HG03575 (cell line): Measurements from ENCODE around the gene DHRS7B.
"Not testable (repeated sequence)": the region's sequence is repeated elsewhere in the genome, so short reads cannot be mapped to it uniquely, and the experiment has no call there.

Experiments
- ATAC-seq: cut with Tn5 transposase; IDR thresholded peaks from one replicate; pipeline ENCODE4 v1.9.1; 2021; ENCODE audit not compliant: unreplicated experiment, insufficient number of reproducible peaks, low FRiP score; ENCODE audit errors: extremely low read depth

Gene DHRS7B

DNA sequence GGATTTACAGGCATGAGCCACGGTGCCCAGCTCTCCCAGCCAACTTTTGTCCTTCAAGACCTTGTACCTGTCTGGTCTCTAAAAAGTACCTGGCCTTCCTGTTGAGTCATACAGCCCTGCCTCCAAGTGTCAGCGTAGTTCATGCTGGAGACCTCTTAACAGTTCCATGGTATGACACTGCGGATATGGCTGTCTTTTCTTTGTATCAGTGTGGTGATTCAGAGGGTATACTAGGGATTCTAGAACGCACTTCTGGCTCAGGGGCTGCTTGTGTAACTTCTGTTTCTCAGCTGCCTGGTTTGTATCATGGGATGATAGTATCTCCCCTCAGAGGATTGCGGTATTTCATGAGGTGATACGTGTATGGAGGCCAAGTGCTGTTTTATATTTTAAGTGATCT is 89.2 kb downstream of the DHRS7B start:
- no peak for ATAC-seq

DNA sequence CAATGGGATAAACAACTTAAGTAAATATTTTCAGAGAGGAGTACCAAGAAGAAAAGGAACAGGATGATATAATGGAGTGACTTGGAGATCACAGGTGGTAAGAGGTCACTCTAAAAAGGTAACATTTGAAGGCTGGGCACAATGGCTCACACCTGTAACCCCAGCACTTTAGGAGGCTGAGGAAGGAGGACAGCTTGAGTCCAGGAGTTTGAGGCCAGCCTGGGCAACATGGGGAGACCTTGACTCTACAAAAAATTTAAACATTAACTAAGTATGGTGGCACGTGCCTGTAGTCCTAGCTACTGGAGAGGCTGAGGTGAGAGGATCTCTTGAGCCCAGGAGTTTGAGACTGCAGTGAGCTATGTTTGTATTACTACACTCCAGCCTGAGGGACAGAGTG is 90.6 kb downstream of the DHRS7B start:
- no peak for ATAC-seq

DNA sequence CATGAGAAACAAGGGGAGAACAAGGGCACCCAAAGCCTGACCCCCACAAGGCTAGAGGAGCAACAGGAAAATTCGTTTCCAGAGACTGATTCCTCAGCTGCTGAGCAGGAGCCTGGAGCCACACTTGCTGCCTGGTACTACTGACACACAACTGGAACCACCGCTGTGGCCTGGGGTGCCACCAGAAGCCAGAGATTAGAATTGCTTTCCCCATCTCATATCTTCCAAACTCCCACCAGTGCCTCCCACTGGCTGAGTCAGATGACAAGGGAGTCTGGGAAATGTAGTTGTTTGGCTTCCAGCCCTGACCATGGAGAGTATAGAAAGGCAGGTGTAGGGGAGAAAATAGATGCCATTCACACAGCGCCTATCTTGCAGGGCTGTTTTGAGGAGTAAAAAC is 91.3 kb downstream of the DHRS7B start:
- ATAC-seq: no peak

DNA sequence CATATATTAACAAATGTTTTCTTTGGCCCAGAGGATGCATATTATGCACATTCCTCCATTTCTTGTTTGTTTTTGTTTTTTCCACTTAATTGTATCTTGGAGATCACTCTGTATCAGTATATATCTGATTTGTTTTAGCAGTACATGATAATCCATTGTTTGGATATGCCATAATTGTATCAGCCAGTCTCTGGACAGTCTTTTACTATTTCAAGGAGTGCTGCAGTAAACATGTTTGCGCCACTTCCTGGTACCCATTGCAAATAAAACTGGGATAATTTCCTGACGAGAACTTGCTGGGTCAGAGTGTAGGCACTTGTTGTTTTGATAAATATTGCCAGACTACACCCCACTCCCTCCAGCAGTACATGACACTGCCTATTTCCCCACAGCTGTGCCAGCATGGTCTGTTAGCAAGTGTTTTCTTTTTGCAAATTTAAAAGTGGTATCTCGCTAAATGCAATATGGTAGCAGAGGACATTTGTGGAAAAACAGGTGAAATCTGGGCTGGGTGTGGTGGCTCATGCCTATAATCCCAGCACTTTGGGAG is 92.1 kb downstream of the DHRS7B start:
- no peak for ATAC-seq

DNA sequence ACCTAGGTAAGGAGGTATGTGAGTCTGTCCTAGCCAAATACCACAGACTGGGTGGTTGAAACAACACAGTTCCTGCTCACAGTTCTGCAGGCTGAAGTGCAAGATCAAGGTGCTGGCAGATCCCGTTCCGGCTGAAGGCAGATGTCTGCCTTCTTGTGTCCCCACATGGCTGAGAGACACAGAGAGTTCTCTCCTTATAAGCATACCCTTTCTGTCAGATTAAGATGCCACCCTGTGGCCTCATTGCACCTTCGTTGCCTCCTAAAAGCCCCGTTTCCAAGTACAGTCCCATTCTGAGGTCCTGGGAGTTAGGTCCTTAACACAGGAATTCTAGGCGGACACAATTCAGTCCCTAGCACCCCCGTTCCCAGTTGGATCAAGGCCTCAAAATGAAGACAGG is 96.3 kb downstream of the DHRS7B start:
- no peak for ATAC-seq

DNA sequence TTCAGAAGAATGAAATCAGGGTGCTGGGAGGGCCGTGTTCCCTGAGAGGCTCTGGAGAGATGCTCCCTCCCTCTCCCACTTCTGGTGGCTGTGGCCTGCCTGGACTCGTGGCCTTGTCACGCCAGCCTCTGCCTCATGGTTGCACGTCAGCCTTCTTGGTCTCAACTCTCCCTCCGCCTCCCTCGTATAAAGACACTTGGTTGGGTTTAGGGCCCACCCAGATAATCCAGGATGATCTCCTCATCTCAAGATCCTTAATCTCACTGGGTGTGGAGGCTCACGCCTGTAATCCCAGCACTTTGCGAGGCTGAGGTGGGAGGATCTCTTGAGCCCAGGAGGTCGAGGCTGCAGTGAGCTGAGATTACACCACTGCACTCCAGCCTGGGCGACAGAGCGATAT is 100.5 kb downstream of the DHRS7B start:
- ATAC-seq: not testable (repeated sequence)

DNA sequence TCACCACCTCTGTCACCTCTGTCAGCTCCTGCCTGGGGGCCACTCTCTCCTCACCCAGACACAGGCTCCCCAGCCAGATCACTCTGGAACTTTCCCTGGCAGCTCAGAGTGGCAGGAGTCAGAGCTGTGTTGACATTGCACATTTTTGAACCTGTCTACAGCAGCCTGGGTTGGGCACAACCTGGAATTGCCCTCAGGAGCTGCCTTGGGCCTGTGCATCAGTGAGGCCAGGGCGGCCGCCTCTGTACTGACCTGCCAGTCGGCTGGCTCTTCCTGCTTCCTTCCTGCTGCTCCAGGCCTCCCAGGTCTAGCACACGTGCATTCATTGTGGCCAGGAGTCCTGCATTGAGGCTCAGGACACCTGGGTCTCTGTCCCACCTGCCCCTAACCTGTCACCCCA is 101.3 kb downstream of the DHRS7B start:
- ATAC-seq: no peak

DNA sequence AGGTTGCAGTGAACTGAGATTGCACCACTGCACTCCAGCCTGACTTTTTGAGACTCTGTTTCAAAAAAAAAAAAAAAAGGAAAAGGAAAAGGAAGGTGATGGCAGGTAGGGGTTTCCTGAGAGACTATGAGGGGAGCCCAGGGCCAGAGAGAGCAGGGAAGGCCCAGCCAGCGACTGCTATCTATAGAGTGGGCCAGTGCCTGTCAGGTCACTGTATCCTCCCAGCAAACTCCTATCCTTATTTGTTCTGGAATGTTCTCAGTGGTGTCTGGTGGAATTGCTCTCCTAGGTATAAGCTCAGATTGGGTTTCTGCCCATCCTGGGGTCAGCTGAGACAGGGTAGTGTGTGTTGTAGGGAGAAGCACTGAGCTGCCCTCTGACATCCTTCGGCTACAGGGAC is 102.1 kb downstream of the DHRS7B start:
- ATAC-seq: no peak

DNA sequence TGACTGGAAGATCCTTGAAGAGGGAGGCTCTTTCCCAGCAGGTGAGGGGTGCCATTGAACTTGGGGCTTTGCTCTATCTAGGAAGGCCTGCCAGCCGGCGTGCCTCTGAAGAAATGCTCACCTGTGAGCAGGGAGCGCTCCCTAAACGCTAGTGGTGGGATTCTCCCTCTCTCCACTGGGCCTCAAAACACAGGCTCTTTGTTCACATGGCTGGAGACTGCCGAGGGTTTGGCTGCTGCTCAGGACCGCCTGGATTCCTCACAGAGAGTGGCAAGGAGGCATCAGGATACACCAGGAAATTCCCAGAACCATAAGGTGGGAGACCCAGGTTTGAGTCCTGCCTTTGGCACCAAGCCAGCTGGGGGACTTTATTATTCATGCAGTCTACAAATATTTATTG is 104.8 kb downstream of the DHRS7B start:
- no peak for ATAC-seq

DNA sequence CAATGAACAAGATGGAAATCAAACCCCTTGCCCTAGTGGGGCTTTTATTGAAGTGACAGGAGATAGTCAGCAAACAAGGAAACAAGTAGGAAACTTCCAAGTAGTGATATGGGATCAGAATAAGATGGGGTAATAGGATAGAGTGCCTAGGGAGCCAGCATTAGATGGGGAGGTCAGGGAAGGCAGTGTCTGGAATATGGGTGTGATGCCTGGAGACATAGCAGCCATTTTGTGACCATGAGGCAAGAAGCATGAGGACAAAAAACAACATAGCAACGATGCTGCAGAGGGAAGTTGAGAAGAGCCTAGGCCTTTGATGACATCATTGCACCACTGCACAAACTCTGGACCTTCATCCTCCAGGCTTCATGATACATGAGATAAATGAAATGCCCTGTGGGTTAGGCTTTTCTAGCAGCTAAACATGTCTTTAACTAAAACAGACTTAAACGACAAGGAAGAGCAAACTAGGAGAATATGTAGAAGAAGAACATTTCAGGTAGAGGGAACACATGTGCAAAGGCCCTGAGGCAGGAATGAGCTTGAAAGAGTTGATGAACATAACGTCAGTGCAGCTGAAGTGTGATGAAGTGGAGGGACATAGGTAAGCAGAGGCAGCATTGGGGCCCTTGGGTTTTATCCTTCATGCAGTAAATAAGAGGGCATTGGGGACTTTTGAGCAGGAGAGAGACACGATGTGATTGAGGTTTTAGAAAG is 105.4 kb downstream of the DHRS7B start:
- no peak for ATAC-seq

DNA sequence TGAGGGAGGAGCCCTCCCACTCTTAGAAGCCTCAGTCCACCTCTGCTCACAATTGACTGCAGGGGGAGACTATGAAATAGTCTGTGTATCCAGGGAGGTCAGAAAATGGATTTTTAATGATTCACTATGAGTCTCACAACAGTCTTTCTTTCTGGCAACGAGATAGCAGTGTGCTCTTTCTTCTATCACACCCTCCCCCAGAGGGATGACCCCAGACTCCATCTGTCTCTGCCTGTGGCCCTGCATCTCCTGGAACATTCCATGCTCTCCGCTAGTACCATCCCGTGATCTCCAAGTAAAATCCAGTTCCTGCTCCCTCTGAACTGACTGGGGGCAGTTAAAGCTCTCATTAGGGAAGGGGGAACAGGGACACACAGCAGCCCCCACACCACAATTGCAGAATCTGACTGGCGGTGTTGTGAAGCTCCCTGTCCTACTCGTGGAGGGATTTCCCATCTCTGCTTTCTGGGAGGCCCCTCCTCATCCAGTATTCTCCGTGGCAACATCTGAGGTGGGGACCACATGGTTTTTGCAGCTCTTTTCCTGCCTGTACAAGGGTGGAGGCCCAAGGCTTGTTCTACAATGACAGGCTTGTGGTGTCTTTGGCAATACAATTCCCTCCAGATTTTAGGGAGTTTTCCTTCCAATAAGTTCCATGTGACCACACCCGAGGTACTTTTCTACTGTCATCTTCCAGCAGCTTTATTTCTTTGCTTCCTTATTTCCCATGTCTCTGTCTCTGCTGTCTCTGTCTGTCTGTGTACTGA is 107.0 kb downstream of the DHRS7B start:
- no peak for ATAC-seq

DNA sequence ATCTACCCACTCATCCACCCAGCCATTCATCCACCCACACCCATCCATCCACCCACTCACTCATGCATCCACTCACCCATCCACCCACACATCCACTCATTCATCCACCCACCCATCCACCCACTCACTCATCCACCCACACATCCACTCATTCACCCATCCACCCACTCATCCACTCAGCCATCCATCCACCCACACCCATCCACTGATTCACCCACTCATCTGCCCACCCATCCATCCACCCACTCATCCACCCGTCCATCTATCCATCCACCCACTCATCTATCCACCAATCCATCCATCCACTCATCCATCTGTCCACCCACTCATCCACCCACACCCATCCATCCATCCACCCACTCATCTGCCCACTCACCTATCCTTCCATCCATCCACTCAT is 109.2 kb downstream of the DHRS7B start:
- ATAC-seq: no peak

DNA sequence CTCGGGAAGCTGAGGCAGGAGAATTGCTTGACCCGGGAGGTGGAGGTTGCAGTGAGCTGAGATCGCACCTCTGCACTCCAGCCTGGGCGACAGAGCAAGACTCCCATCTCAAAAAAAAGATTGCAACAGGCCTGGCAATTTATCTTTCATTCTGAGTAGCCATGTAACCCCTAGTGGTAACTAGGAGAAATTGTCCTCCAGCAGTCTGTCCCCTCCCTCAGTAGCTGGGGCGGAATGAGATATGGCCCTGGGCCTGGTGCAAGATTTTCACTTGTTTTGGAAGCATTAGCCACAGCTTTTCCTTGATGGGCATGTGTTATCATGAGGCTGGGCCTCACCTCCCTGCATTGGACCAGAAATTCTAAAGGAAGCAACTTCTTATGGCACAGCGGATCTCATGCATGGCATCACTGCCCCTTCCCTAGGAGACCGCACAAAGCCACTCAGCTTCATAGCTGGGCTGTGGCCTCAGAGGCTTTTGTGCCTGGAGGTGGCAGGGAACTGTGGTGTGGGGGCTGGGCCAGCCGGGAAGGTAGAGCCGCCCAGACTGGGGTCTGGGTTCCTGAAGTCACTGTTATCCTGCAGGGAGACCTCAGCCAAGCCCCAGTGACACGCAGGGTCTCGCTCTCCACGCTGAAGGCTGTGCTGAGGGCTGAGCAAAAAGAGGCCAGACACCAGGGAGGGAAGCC is 113.1 kb downstream of the DHRS7B start:
- no peak for ATAC-seq

DNA sequence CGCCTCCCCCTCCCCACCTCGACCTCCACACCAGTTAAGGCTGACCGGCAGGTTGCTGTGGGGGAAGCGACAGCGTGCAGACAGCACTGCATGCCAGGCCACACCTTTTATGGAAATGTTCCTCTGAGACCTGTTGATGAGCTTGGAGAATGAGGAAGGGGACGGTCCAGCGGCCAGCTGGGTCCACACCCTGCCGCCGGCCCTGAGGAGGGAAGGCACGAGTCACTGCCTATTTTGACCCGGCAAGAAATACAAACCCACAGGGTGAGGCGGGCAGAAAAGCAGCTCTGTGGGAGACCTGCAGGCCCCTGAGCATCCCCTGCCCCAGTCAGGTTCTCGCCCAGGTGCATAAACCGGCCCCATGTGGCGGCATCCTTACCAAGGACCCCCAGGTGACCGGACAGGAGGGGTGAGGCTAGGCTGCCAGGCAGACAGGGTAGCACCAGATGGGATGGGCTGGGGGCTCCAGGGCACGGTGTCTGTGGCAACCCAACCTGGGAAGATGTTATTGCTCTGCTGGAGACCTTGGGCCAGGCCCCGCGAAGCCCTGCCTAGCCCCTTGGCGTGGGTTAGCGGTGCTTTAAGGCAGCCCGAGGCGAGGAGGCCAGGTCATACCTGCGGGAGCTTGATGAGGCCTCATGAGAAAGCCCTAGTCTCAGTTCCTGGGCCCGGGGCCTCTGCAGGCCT is 113.7 kb downstream of the DHRS7B start:
- no peak for ATAC-seq
